Thymus (tissue), 11 donors: ENCODE results near the gene PDIA3. TPM values are rescaled to one million over a fixed set of nuclear protein-coding genes. Genes with fewer than 3 reads are reported as not detected.
"Not testable (repeated sequence)": the region's sequence is repeated elsewhere in the genome, so short reads cannot be mapped to it uniquely, and the experiment has no call there.

Source experiments
- DNase-seq, 9 donors: peaks; one replicate each; pipeline ENCODE4 v3.0.0-alpha.2; 2013; ENCODE audit warnings: low spot score in 9 of 9, low read depth in 6 of 9, missing footprints in 1 of 9
- H3K27ac ChIP-seq, 2 donors: one replicate each; pipeline ENCODE4 v1.5.1; 2013; ENCODE audit warnings: control low read depth in 1 of 2, low read depth in 1 of 2, low read length in 1 of 2, mild to moderate bottlenecking in 1 of 2, moderate library complexity in 1 of 2
- H3K27me3 ChIP-seq, 2 donors: one replicate each; pipeline ENCODE4 v1.5.1; 2013; ENCODE audit warnings: low read length in 1 of 2; ENCODE audit not compliant: control insufficient read depth in 2 of 2, insufficient read depth in 1 of 2
- H3K36me3 ChIP-seq, 2 donors: one replicate each; pipeline ENCODE4 v1.5.1; 2013; ENCODE audit warnings: low read length in 1 of 2, mild to moderate bottlenecking in 1 of 2, moderate library complexity in 1 of 2; ENCODE audit not compliant: control insufficient read depth in 2 of 2, insufficient read depth in 2 of 2
- H3K4me1 ChIP-seq, 2 donors: one replicate each; pipeline ENCODE4 v1.5.1; 2013; ENCODE audit warnings: low read length in 2 of 2; ENCODE audit not compliant: control insufficient read depth in 2 of 2, insufficient read depth in 2 of 2
- H3K4me3 ChIP-seq, 2 donors: one replicate each; pipeline ENCODE4 v1.5.1; 2013; ENCODE audit warnings: low read length in 2 of 2, control low read depth in 1 of 2, mild to moderate bottlenecking in 1 of 2
- H3K9me3 ChIP-seq, 2 donors: one replicate each; pipeline ENCODE4 v1.5.1; 2013; ENCODE audit warnings: low read length in 1 of 2, mild to moderate bottlenecking in 1 of 2; ENCODE audit not compliant: control insufficient read depth in 2 of 2, insufficient read depth in 1 of 2
- WGBS: extraction: QIAGEN DNeasy Blood & Tissue Kit; methylation state at CpG from one replicate; pipeline ENCODE4 v1.1.7; 2013; 5-methylcytosine and 5-hydroxymethylcytosine counted together
- polyA plus RNA-seq: library from polyadenylated mRNA; stranded (reverse); fragments of 200-250 nt; gene quantifications from one replicate; pipeline ENCODE4 v1.2.3, GENCODE V29; 2013
- total RNA-seq: library from RNA; stranded (reverse); fragments of 120-200 nt; gene quantifications from one replicate; pipeline ENCODE4 v1.2.4, GENCODE V29; 2013
- donor health status: healthy.

Gene PDIA3
- total and polyA plus RNA-seq, 2 donors: 102 to 209 TPM

GRCh38 chr15:43799945-43800285, 53.7 kb downstream of the PDIA3 start, which contains the start of gene SERINC4:
TSS of gene SERINC4 (minus strand) at chr15:43800220. CDS start at chr15:43799986, 234 bp downstream.
- WGBS: 97% methylated on average over 8 of the region's 8 CpGs
- Histone ChIP-seq H3K27me3 (no peaks in the 10 kb centered on the region), H3K4me3 (peak within 1 kb of the TSS; percentile 82 to 89), H3K4me1 (peaks cover 22% of the 10 kb centered on the region in 2 donors), H3K36me3 (peaks cover 42 to 61% of the 10 kb centered on the region in 2 donors), H3K9me3 (no peaks in the 10 kb centered on the region), H3K27ac (peak within 1 kb of the TSS; percentile 94 to 99)
- DNase-seq: no peak

- peak within 1 kb of the TSS; percentile 94 to 99 for H3K27ac ChIP-seq
- DNase-seq: peak; percentile 82 to 96 (median 90)
- 10% methylated on average over 44 of the region's 44 CpGs for WGBS
- H3K36me3 ChIP-seq: peaks cover 40 to 61% of the 10 kb centered on the region in 2 donors
- peaks cover 22% of the 10 kb centered on the region in 2 donors for H3K4me1 ChIP-seq
- H3K4me3 ChIP-seq: peak within 1 kb of the TSS; percentile 82 to 89
- H3K9me3 ChIP-seq: no peaks in the 10 kb centered on the region
- no peaks in the 10 kb centered on the region for H3K27me3 ChIP-seq
Observed at GRCh38 chr15:43800286-43801141, 54.3 kb downstream of the PDIA3 start, which contains the start of gene HYPK. TSS of gene HYPK (plus strand) at chr15:43800599. CDS start at chr15:43800623, 24 bp downstream.

GRCh38 chr15:43802676-43803075, 56.4 kb downstream of the PDIA3 start:
- WGBS: 98% methylated on average over 7 of the region's 7 CpGs
- H3K9me3 ChIP-seq, H3K27me3 ChIP-seq, H3K4me3 ChIP-seq, H3K27ac ChIP-seq, DNase-seq: not testable (repeated sequence)
- Histone ChIP-seq H3K4me1 (peaks cover 22% of the 10 kb centered on the region in 2 donors), H3K36me3 (peaks cover 36 to 64% of the 10 kb centered on the region in 2 donors)

- H3K36me3 ChIP-seq: peaks cover 58 to 92% of the 10 kb centered on the region in 2 donors
- WGBS: 99% methylated on average over 5 of the region's 5 CpGs
- DNase-seq: no peak
- no peaks in the 10 kb centered on the region for H3K9me3 ChIP-seq
- no peaks in the 10 kb centered on the region for H3K27me3 ChIP-seq
- H3K27ac ChIP-seq: no peak overlapping the region
- no peaks in the 10 kb centered on the region for H3K4me1 ChIP-seq
- no peak overlapping the region for H3K4me3 ChIP-seq
Observed at GRCh38 chr15:43808435-43808950, 62.3 kb downstream of the PDIA3 start.

GRCh38 chr15:43808960-43809678, 62.9 kb downstream of the PDIA3 start:
- peaks cover 61 to 94% of the 10 kb centered on the region in 2 donors for H3K36me3 ChIP-seq
- 96% methylated on average over 6 of the region's 6 CpGs for WGBS
- H3K4me1 ChIP-seq: no peaks in the 10 kb centered on the region
- DNase-seq: no peak
- H3K9me3 ChIP-seq: no peaks in the 10 kb centered on the region
- no peak overlapping the region for H3K4me3 ChIP-seq
- H3K27ac ChIP-seq: no peak overlapping the region
- H3K27me3 ChIP-seq: no peaks in the 10 kb centered on the region

GRCh38 chr15:43815064-43815463, 68.8 kb downstream of the PDIA3 start:
- WGBS: 97% methylated on average over 5 of the region's 5 CpGs
- H3K4me1 ChIP-seq, H3K27me3 ChIP-seq, DNase-seq, H3K4me3 ChIP-seq, H3K9me3 ChIP-seq, H3K27ac ChIP-seq: not testable (repeated sequence)
- H3K36me3 ChIP-seq: peaks cover 48 to 69% of the 10 kb centered on the region in 2 donors

GRCh38 chr15:43821505-43821904, 75.3 kb downstream of the PDIA3 start:
- 96% methylated on average over 3 of the region's 3 CpGs for WGBS
- H3K27ac ChIP-seq: no peak overlapping the region
- no peak for DNase-seq
- H3K36me3 ChIP-seq: peaks cover 8 to 13% of the 10 kb centered on the region in 2 donors
- H3K4me3 ChIP-seq: no peak overlapping the region
- peaks cover 0 to 8% of the 10 kb centered on the region in 2 donors for H3K9me3 ChIP-seq
- H3K4me1 ChIP-seq: peaks cover 15 to 20% of the 10 kb centered on the region in 2 donors
- H3K27me3 ChIP-seq: no peaks in the 10 kb centered on the region
